ENCODE data around the gene RESP18.

DNA sequence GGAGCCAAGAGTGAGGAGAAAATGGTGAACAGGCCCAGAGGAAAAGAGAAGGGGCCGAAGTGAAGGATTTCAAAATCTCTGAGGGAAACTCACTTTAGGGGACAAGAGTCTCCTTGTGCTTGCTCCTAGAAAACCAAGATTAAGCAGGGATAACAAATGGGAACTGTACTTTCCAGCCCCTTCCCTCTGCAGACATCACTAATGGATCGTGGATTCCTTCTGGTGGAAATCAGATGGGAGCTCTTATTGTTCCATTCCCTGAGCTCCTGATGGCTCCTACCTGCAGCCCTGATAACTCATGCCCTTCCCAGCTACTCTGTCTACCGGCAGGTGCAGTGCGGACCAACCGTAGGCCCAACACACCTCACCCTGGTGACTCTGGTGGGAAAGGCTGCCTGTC is 20.6 kb upstream of the RESP18 start:
- no peak for TF ChIP-seq ZNF837 (tag by site-specific recombination; IDR thresholded peaks at IDR 0.05)
- TF ChIP-seq ZNF404 (tag by site-specific recombination; IDR thresholded peaks at IDR 0.05): no peak

All from HEK293 (cell line).